ENCODE data around the gene GSTM1. TPM values are rescaled to one million over a fixed set of nuclear protein-coding genes. Genes with fewer than 3 reads are reported as not detected.

Gene GSTM1
- polyA plus RNA-seq, 4 donors = 1.7 to 119 (median 3.1) TPM

- no peak for DNase-seq (ENCODE audit: low read depth in 4 of 4, low spot score in 2 of 4)
These were observed 37.3 kb downstream of the GSTM1 start for GRCh38 chr1:109724933-109725332.

- no peak for DNase-seq (ENCODE audit: low read depth in 4 of 4, low spot score in 2 of 4)
These were observed 37.9 kb downstream of the GSTM1 start for GRCh38 chr1:109725510-109725909.

- DNase-seq (ENCODE audit: low read depth in 4 of 4, low spot score in 2 of 4) = no peak
These were observed 38.4 kb downstream of the GSTM1 start for GRCh38 chr1:109726007-109726406.

- DNase-seq (ENCODE audit: low read depth in 4 of 4, low spot score in 2 of 4) = no peak
These were observed 39.2 kb downstream of the GSTM1 start for GRCh38 chr1:109726728-109727373.

- no peak for DNase-seq (ENCODE audit: low read depth in 4 of 4, low spot score in 2 of 4)
These were observed 41.3 kb downstream of the GSTM1 start for GRCh38 chr1:109728870-109729269.

- DNase-seq (ENCODE audit: low read depth in 4 of 4, low spot score in 2 of 4) = no peak
These were observed 43.0 kb downstream of the GSTM1 start for GRCh38 chr1:109730666-109731065.

- DNase-seq (ENCODE audit: low read depth in 4 of 4, low spot score in 2 of 4) = no peak
These were observed 44.8 kb downstream of the GSTM1 start for GRCh38 chr1:109732390-109732881.

- DNase-seq (ENCODE audit: low read depth in 4 of 4, low spot score in 2 of 4) = no peak
These were observed 45.7 kb downstream of the GSTM1 start for GRCh38 chr1:109733236-109733870.

GRCh38 chr1:109739738-109740614, 52.4 kb downstream of the GSTM1 start:
- DNase-seq (ENCODE audit: low read depth in 4 of 4, low spot score in 2 of 4) = peak; percentile 68 to 81 (median 74)

- no peak for DNase-seq (ENCODE audit: low read depth in 4 of 4, low spot score in 2 of 4)
These were observed 53.2 kb downstream of the GSTM1 start, which contains the start of gene GSTM3 for GRCh38 chr1:109740615-109741373. GSTM3 (minus strand) TSS chr1:109741038; CDS start chr1:109740287, 751 bp downstream.

Other genes starting within 250 kb of the GSTM1 start
- gene SYPL2, start 221.3 kb upstream of the GSTM1 start, polyA plus RNA-seq (ENCODE audit: insufficient read length in 4 of 4) = 10 to 100 TPM in 2 of 4 donors, 1 to 10 TPM in 2; 5.6 to 14.0 (median 11.2) TPM
- 10 to 100 TPM in 3 of 4 donors, 1 to 10 TPM in 1; 6.9 to 17.7 (median 11.8) TPM for gene ATXN7L2, start 203.9 kb upstream of the GSTM1 start, polyA plus RNA-seq (ENCODE audit: insufficient read length in 4 of 4)
- gene CYB561D1, start 193.7 kb upstream of the GSTM1 start, polyA plus RNA-seq (ENCODE audit: insufficient read length in 4 of 4) = 10 to 100 TPM in 1 of 4 donors, 1 to 10 TPM in 3; 7.8 to 10.1 (median 8.9) TPM
- gene AMIGO1, start 178.1 kb upstream of the GSTM1 start, polyA plus RNA-seq (ENCODE audit: insufficient read length in 4 of 4) = 10 to 100 TPM in 1 of 4 donors, 1 to 10 TPM in 3; 7.2 to 10.0 (median 8.1) TPM
- 1 to 10 TPM in 2 of 4 donors, under 1 TPM in 2; 0.58 to 1.0 (median 0.81) TPM for gene GPR61, start 147.9 kb upstream of the GSTM1 start, polyA plus RNA-seq (ENCODE audit: insufficient read length in 4 of 4)
- 10 to 100 TPM; 10.1 to 13.8 (median 12.2) TPM for gene GNAI3, start 139.2 kb upstream of the GSTM1 start, polyA plus RNA-seq (ENCODE audit: insufficient read length in 4 of 4)
- gene GNAT2, start 68.2 kb upstream of the GSTM1 start, polyA plus RNA-seq (ENCODE audit: insufficient read length in 4 of 4) = not detected
- gene AMPD2, start 68.0 kb upstream of the GSTM1 start, polyA plus RNA-seq (ENCODE audit: insufficient read length in 4 of 4) = 10 to 100 TPM; 40.7 to 66.9 (median 51.5) TPM
- 10 to 100 TPM; 49.3 to 65.5 (median 61.8) TPM for gene GSTM4, start 31.7 kb upstream of the GSTM1 start, polyA plus RNA-seq (ENCODE audit: insufficient read length in 4 of 4)
- 100 to 1,000 TPM; 143 to 275 (median 238) TPM for gene GSTM2, start 19.8 kb upstream of the GSTM1 start, polyA plus RNA-seq (ENCODE audit: insufficient read length in 4 of 4)
- gene GSTM5, start 24.4 kb downstream of the GSTM1 start, polyA plus RNA-seq (ENCODE audit: insufficient read length in 4 of 4) = 10 to 100 TPM; 34.2 to 55.5 (median 39.7) TPM
- 100 to 1,000 TPM; 201 to 268 (median 237) TPM for gene GSTM3, start 53.2 kb downstream of the GSTM1 start, polyA plus RNA-seq (ENCODE audit: insufficient read length in 4 of 4)
- 1 to 10 TPM in 1 of 4 donors, under 1 TPM in 3; 0.37 to 1.6 (median 0.71) TPM for gene EPS8L3, start 76.1 kb downstream of the GSTM1 start, polyA plus RNA-seq (ENCODE audit: insufficient read length in 4 of 4)
- gene CSF1, start 223.0 kb downstream of the GSTM1 start, polyA plus RNA-seq (ENCODE audit: insufficient read length in 4 of 4) = 1 to 10 TPM; 7.5 to 9.3 (median 8.5) TPM

Data from left renal cortex interstitium (tissue), 4 donors.